Brain microvascular endothelial cell (primary cell): ENCODE data around the gene PRDM2.

Experiments
- DNase-seq: peaks from one replicate; pipeline ENCODE4 v3.0.0-alpha.2; 2020
- H3K27ac ChIP-seq: fragments of 250-450 bp; sonication (Bioruptor Pico); 2 replicates; pipeline ENCODE4 v1.5.1; 2020; ENCODE audit warnings: mild to moderate bottlenecking, moderate library complexity
- H3K27me3 ChIP-seq: fragments of 250-450 bp; sonication (Bioruptor Pico); replicated peaks from 2 replicates; pipeline ENCODE4 v1.5.1; 2020; ENCODE audit warnings: mild to moderate bottlenecking
- H3K36me3 ChIP-seq: fragments of 250-450 bp; sonication (Bioruptor Pico); replicated peaks from 2 replicates; pipeline ENCODE4 v1.5.1; 2020; ENCODE audit warnings: mild to moderate bottlenecking
- H3K4me3 ChIP-seq: 2 replicates; pipeline ENCODE4 v1.5.1; 2011; ENCODE audit warnings: low read depth, mild to moderate bottlenecking, control low read depth, low read length, moderate library complexity
- in situ Hi-C: cut with HindIII; loops from 2 replicates; pipeline ENCODE4 v1.10.0; 2017; ENCODE audit warnings: low sequenced_read_pairs, low pct_ligation_motif_present
- TF ChIP-seq, protein P1 (sequence below): IDR thresholded peaks from 2 replicates; pipeline ENCODE4 v1.5.1; 2011; ENCODE audit warnings: low read depth, mild to moderate bottlenecking, moderate library complexity, low read length, control low read depth, inconsistent platforms; ENCODE audit errors: missing control alignments

The PRDM2 gene

DNA sequence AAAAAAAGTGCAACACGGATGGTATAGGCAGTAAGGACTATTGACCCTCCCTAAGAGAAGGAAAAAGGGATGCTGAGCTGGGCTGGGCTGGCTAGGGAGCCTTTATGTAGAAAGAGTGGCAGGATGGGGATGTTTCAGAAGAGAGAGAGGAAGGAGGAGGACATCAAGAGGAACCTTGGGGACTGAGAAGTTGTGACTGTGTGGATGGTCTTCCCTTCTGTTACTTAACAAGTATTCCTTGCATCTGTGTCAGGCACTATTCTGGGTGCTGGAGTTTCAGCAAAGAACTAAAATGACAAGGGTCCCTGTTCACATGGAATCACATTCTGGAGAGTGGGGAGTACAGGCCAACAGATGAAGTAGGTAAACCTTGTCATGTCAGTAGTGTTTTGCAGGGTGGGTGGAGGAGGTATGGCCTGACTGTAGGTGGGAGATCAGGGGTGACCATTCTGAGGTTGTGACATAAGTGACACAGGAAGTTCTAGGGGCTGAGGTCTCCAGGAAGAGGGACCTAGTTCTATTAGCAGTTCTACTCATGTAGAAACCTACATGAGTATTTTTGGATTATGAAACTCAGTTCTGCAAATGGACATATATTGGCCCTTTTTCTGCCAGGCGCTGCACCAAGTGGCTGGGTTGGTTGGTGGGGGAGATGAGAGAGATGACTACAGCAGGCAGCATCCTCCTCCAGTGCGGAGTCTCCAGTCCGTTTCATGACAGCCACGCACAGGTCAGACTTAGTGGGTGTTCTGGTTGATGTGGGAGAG is 53.8 kb downstream of the PRDM2 start:
- TF ChIP-seq, protein P1, sequence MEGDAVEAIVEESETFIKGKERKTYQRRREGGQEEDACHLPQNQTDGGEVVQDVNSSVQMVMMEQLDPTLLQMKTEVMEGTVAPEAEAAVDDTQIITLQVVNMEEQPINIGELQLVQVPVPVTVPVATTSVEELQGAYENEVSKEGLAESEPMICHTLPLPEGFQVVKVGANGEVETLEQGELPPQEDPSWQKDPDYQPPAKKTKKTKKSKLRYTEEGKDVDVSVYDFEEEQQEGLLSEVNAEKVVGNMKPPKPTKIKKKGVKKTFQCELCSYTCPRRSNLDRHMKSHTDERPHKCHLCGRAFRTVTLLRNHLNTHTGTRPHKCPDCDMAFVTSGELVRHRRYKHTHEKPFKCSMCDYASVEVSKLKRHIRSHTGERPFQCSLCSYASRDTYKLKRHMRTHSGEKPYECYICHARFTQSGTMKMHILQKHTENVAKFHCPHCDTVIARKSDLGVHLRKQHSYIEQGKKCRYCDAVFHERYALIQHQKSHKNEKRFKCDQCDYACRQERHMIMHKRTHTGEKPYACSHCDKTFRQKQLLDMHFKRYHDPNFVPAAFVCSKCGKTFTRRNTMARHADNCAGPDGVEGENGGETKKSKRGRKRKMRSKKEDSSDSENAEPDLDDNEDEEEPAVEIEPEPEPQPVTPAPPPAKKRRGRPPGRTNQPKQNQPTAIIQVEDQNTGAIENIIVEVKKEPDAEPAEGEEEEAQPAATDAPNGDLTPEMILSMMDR: no peak
- H3K27ac ChIP-seq: no peak overlapping the region

DNA sequence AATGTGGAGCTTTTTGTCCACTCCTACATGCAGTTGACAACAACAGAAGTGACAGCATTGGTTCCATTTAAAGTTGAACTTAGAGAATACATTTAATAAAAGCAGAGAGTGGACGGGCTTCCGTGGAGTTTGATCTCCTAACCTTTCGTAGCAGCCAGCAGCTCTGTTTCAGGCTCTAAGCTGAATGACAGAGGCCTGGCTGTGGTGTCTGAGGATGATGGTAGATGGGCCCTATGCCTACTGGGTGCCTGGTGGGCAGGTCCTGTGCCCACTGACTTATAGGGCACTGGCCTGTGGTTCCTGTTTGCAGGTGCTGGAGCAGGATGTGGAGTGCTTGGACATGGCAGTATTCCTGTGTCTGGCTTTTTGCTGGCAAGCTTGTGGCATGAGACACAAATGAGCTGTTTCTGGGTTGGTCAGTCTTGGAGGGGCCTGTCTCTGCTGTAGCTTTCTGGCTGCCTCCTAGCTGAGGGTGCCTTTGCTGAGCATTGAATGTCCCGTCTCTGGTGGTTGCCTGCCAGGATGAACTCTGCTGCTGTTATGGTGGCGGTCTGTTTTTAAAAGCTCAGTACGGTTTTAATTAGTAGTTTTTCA is 54.6 kb downstream of the PRDM2 start:
- no peak for DNase-seq
- in situ Hi-C loops: no loop called here
- Histone ChIP-seq H3K4me3 (no peak overlapping the region), H3K36me3 (no peaks in the 10 kb centered on the region), H3K27ac (no peak overlapping the region), H3K27me3 (no peaks in the 10 kb centered on the region)
- TF ChIP-seq, protein P1: no peak

More for the DNA sequence above, 53.8 kb downstream of the PRDM2 start:
- DNase-seq: no peak
- Histone ChIP-seq H3K36me3 (no peaks in the 10 kb centered on the region), H3K27me3 (no peaks in the 10 kb centered on the region), H3K4me3 (no peak overlapping the region)
- in situ Hi-C loops: no loop called here

DNA sequence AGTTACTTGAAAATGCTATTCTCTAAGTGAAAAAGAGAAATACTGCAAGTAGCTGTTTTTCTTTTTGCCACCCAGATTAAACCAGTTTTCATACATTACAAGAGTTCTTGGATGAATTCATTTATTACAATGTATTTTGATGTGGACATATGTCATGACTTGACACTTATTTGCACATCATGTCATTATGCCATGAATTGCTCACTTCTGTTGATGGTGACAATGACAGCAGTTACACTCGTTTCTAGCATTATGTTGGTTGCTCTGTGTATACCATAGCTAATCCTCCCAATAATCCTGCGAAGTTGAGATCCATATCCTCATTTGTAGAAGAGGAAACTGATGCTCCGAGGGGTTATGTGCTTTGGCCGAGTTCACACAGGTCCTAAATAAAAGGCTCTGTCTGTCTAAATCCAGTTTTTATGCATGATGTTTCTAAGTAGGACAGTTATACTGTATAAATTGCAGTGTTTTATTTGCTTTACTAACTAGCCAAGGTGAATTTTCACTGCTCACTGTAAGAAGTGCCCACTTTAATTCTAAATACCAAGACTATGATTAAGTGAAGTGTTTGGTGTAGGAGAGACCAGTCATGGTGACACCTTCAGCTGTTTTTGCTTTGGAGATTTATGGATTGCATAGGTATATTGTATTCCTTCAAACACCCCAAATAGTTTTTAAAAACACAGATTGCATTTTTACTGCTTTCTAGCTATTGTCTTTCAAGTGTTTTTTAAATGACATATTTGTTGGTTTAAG is 56.7 kb downstream of the PRDM2 start:
- TF ChIP-seq, protein P1: no peak
- no peak for DNase-seq
- in situ Hi-C loops: no loop called here
- no peak overlapping the region for H3K27ac ChIP-seq
- H3K4me3 ChIP-seq: no peak overlapping the region
- no peaks in the 10 kb centered on the region for H3K36me3 ChIP-seq
- no peaks in the 10 kb centered on the region for H3K27me3 ChIP-seq

DNA sequence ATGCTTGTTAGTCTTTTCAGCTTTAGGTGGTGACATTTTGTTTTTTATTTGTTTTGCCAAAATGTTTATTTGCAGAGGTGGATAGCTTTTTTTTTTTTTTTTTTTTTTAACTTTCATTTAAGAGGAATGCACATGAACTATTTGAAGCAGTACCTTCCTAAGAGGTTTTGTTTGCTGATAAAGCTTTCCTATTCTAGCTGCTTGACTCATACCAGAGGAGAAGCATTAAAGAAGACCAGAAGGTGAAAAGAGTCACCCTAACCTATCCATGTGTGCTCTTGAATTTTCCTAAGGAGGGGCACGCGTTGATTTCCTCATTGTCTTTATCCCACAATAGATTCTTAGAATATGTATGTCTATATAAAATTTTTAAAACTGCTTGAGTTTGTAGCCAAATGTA is 57.7 kb downstream of the PRDM2 start:
- no peak for DNase-seq
- no peak overlapping the region for H3K27ac ChIP-seq
- no peaks in the 10 kb centered on the region for H3K27me3 ChIP-seq
- H3K4me3 ChIP-seq: no peak overlapping the region
- H3K36me3 ChIP-seq: no peaks in the 10 kb centered on the region
- TF ChIP-seq, protein P1: no peak
- in situ Hi-C loops: no loop called here

DNA sequence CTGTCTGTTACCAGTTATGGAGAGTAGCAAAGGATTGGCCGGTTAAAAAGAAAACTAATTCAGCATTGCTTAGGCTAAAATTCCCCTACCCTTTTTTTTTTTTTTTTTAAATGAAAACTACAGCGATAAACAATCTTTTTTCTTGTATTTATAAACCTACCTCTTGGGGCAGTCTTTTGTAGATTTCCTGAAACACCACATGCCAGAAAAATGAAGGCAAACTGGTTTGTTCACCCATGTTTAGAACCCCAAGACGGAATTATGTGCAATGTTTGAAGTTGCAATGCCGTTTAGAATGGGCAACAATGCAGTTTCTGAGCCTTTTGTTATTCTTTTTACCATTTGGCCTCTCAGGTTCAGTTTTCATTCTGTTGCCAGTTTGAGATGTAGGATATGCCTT is 59.1 kb downstream of the PRDM2 start:
- H3K36me3 ChIP-seq: no peaks in the 10 kb centered on the region
- H3K27ac ChIP-seq: no peak overlapping the region
- in situ Hi-C loops: no loop called here
- DNase-seq: no peak
- H3K4me3 ChIP-seq: no peak overlapping the region
- TF ChIP-seq, protein P1: no peak
- no peaks in the 10 kb centered on the region for H3K27me3 ChIP-seq
